DOHH2 (cell line): ENCODE results near the gene TXNDC17.
"Not testable (repeated sequence)": the region's sequence is repeated elsewhere in the genome, so short reads cannot be mapped to it uniquely, and the experiment has no call there.

Experiments used
- CTCF ChIP-seq: fragments of 200-600 bp; sonication (generic); IDR thresholded peaks from one replicate; pipeline ENCODE4 v1.5.1; 2014; ENCODE audit warnings: antibody characterized with exemption, mild to moderate bottlenecking, low read depth, low read length; ENCODE audit not compliant: poor library complexity, severe bottlenecking
- EZH2phosphoT487 ChIP-seq: fragments of 200-600 bp; sonication (generic); IDR thresholded peaks from 2 replicates; pipeline ENCODE4 v1.6.1; 2017; ENCODE audit warnings: borderline replicate concordance, mild to moderate bottlenecking, antibody characterized with exemption, low read length, moderate library complexity, mixed read lengths

GRCh38 chr17:6593371-6593770, 47.5 kb upstream of the TXNDC17 start:
- not testable (repeated sequence) for TF ChIP-seq CTCF, EZH2phosphoT487
